K562 (cell line): ENCODE results near the gene POLK. TPM values are rescaled to one million over a fixed set of nuclear protein-coding genes. Genes with fewer than 3 reads are reported as not detected.

Experiments
- ATAC-seq: fragments of 200-7000 bp; cut with Tn5 transposase; 3 replicates; pipeline ENCODE4 v1.9.1; 2020; ENCODE audit warnings: moderate library complexity
- BruUV-seq: library from RNA; stranded (reverse); fragments of 400-500 nt; replicated peaks from 2 replicates; lab custom pipeline; 2021; lab: Mats Ljungman, UMichigan
- CTCF ChIA-PET: fragments of 300-600 bp; formaldehyde crosslinking; extraction: SDS; loops from one replicate; lab custom pipeline; 2021; ENCODE audit warnings: low intra/inter-chr PET ratio; lab: Yijun Ruan, JAX
- POLR2A ChIA-PET: fragments of 300-600, 350-650 bp; sonication (Branson Sonifier 250); formaldehyde crosslinking; extraction: SDS; loops from one replicate; lab custom pipeline; 2021; ENCODE audit warnings: antibody characterized with exemption, inconsistent platforms; lab: Yijun Ruan, JAX
- DNase-seq, 4 experiments: peaks; one replicate each; pipeline versions ENCODE4 v3.0.0 to v3.0.0-alpha.2; 2011 to 2018; ENCODE audit warnings: low spot score in 3 of 4, mixed read lengths in 3 of 4; ENCODE audit errors: extremely low read depth in 1 of 4
- FAIRE-seq: peaks from 2 replicates; lab custom pipeline; 2011; peaks lifted over from hg19 to GRCh38; lab: Jason Lieb, UNC
- H2AFZ ChIP-seq: 2 replicates; pipeline ENCODE4 v1.6.0; 2011; ENCODE audit warnings: low read depth, low read length, control low read depth, inconsistent platforms
- H3K27ac ChIP-seq: fragments of 200-600 bp; 3 replicates; pipeline ENCODE4 v1.8.0; 2011; ENCODE audit warnings: low read depth, mild to moderate bottlenecking, control low read depth, inconsistent platforms, low read length, moderate library complexity, mixed read lengths; ENCODE audit errors: extremely low read depth
- H3K27me3 ChIP-seq, 2 experiments: fragments of 300-600 bp in 1 of 2; 2 replicates in 1 of 2; 3 replicates in 1 of 2; pipeline versions ENCODE4 v1.6.0 to v1.8.0; 2011; ENCODE audit warnings: inconsistent platforms in 2 of 2, low read length in 2 of 2, mild to moderate bottlenecking in 1 of 2, mixed read lengths in 1 of 2, moderate library complexity in 1 of 2; ENCODE audit not compliant: control insufficient read depth in 2 of 2, insufficient read depth in 2 of 2
- H3K36me3 ChIP-seq: fragments of 300-600 bp; 3 replicates; pipeline ENCODE4 v1.8.0; 2011; ENCODE audit warnings: mild to moderate bottlenecking, low read length, inconsistent platforms; ENCODE audit not compliant: control insufficient read depth, insufficient read depth
- H3K4me1 ChIP-seq, 2 experiments: fragments of 200-600 bp in 1 of 2; replicated peaks in 1 of 2; 2 replicates in 1 of 2; 3 replicates in 1 of 2; pipeline versions ENCODE4 v1.5.1 to v1.8.0; 2011; ENCODE audit warnings: inconsistent platforms in 2 of 2, low read length in 2 of 2, mild to moderate bottlenecking in 1 of 2, mixed read lengths in 1 of 2, moderate library complexity in 1 of 2; ENCODE audit not compliant: control insufficient read depth in 2 of 2, insufficient read depth in 2 of 2
- H3K4me2 ChIP-seq: 2 replicates; pipeline ENCODE4 v1.6.1; 2011; ENCODE audit warnings: low read length, control low read depth, inconsistent platforms, mixed read lengths; ENCODE audit not compliant: insufficient read depth
- H3K4me3 ChIP-seq: fragments of 200-600 bp; sonication (generic), shearing (Covaris generic); 2 replicates; pipeline ENCODE4 v1.5.1; 2016; ENCODE audit warnings: control low read depth, inconsistent platforms
- H3K79me2 ChIP-seq: fragments of 200-600 bp; 3 replicates; pipeline ENCODE4 v1.8.0; 2011; ENCODE audit warnings: low read length, inconsistent platforms; ENCODE audit not compliant: control insufficient read depth, insufficient read depth
- H3K9ac ChIP-seq, 2 experiments: 2 replicates each; pipeline versions ENCODE4 v1.6.0 to v1.6.1; 2011; ENCODE audit warnings: low read depth in 2 of 2, low read length in 2 of 2, control low read depth in 1 of 2, inconsistent platforms in 1 of 2, mild to moderate bottlenecking in 1 of 2, mixed read lengths in 1 of 2; ENCODE audit not compliant: insufficient read depth in 1 of 2
- H3K9me1 ChIP-seq: one replicate; pipeline ENCODE4 v1.6.0; 2011; ENCODE audit warnings: inconsistent platforms, mild to moderate bottlenecking, low read length, moderate library complexity; ENCODE audit not compliant: control insufficient read depth, insufficient read depth
- H3K9me3 ChIP-seq: replicated peaks from 2 replicates; pipeline ENCODE4 v1.5.1; 2011; ENCODE audit warnings: low read depth, low read length, inconsistent platforms; ENCODE audit not compliant: control insufficient read depth, insufficient read depth
- H4K20me1 ChIP-seq: replicated peaks from 2 replicates; pipeline ENCODE4 v1.6.1; 2011; ENCODE audit warnings: low read length, inconsistent platforms, mixed read lengths; ENCODE audit not compliant: control insufficient read depth, insufficient read depth
- PML ChIP-seq: IDR thresholded peaks from 2 replicates; pipeline ENCODE4 v1.6.1; 2012; ENCODE audit warnings: low read length, inconsistent platforms
- ZNF274 ChIP-seq: IDR thresholded peaks from 2 replicates; pipeline ENCODE4 v1.6.1; 2011; ENCODE audit warnings: low read depth, mild to moderate bottlenecking, low read length, moderate library complexity, borderline replicate concordance
- ZNF699 ChIP-seq: fragments of 250-450 bp; sonication (Bioruptor Pico); IDR thresholded peaks from 2 replicates; pipeline ENCODE4 v1.8.0; 2021; ENCODE audit warnings: mild to moderate bottlenecking, moderate library complexity; ENCODE audit not compliant: insufficient replicate concordance
- WGBS: fragments of 100-300 bp; shearing (Covaris generic); methylation state at CpG from one replicate; pipeline ENCODE4 v1.1.6; 2016; ENCODE audit warnings: low coverage, mixed read lengths; ENCODE audit not compliant: insufficient coverage; ENCODE audit errors: missing lambda C conversion rate; 5-methylcytosine and 5-hydroxymethylcytosine counted together
- in situ Hi-C: fragments of 300-500 bp; cut with MboI; formaldehyde crosslinking; loops from 4 replicates; pipeline ENCODE4 v1.15.0; 2018; ENCODE audit warnings: inconsistent platforms, mixed read lengths
- intact Hi-C: fragments of 100-400 bp; cut with micrococcal nuclease; formaldehyde crosslinking; loops from 2 replicates; pipeline ENCODE4 v1.14.2; 2022
- polyA plus RNA-seq, 8 experiments: library from polyadenylated mRNA; depleted of rRNA in 4 of 8; stranded (reverse) in 5 of 8; unstranded in 3 of 8; fragments of >200 nt; fragmentation: Nextera tagmentation in 2 of 8; fragmentation: Illumina TruSeq in 1 of 8; extraction: Ambion mirVana in 2 of 8; extraction: Trizol in 1 of 8; gene quantifications; 2 replicates each; pipeline versions ENCODE4 v1.2.1 to v1.2.3, GENCODE V29; 2011 to 2014; ENCODE audit warnings: inconsistent platforms in 1 of 8, missing spikeins in 1 of 8
- total RNA-seq, 7 experiments: library from RNA; depleted of rRNA in 6 of 7; stranded (reverse); fragments of >200 nt in 6 of 7; fragmentation: Illumina TruSeq in 2 of 7; extraction: Trizol in 2 of 7; gene quantifications; 2 replicates each; pipeline versions ENCODE4 v1.2.1 to v1.2.3, GENCODE V29; 2011 to 2021; ENCODE audit warnings: low replicate concordance in 1 of 7
- TF ChIP-seq, protein P1 (sequence below): fragments of 250-450 bp; sonication (Bioruptor Pico); IDR thresholded peaks from 2 replicates; pipeline ENCODE4 v1.4.0; 2020; ENCODE audit warnings: borderline replicate concordance
- TF ChIP-seq, protein P2 (sequence below): fragments of 450-650 bp; conservative IDR thresholded peaks from 2 replicates; pipeline ENCODE4 v1.6.1; 2016; ENCODE audit warnings: missing genetic modification characterization, low read depth, mild to moderate bottlenecking, missing compliant biosample characterization, moderate library complexity

POLK gene
- total and polyA plus RNA-seq, 9 of the 15 experiments (the other 6 are each of a cell fraction or from before 2014, with no cell fraction given): 6.1 to 31.6 (median 16.5) TPM

DNA sequence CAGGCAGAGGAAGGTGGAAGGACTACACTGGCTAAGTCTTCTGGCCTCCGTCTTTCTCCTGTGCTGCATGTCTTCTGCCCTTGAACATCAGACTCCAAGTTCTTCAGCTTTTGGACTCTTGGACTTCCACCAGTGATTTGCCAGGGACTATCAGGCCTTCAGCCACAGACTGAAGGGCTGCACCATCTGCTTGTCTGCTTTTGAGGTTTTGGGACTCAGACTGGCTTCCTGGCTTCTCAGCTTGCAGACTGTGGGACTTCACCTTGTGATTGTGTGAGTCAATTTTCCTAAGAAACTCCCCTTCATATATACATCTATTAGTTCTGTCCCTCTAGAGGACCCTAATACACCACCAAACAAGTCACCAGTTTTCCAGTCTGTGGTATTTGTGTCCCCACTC is 89.9 kb downstream of the POLK start (continued):
- TF ChIP-seq, protein P1, sequence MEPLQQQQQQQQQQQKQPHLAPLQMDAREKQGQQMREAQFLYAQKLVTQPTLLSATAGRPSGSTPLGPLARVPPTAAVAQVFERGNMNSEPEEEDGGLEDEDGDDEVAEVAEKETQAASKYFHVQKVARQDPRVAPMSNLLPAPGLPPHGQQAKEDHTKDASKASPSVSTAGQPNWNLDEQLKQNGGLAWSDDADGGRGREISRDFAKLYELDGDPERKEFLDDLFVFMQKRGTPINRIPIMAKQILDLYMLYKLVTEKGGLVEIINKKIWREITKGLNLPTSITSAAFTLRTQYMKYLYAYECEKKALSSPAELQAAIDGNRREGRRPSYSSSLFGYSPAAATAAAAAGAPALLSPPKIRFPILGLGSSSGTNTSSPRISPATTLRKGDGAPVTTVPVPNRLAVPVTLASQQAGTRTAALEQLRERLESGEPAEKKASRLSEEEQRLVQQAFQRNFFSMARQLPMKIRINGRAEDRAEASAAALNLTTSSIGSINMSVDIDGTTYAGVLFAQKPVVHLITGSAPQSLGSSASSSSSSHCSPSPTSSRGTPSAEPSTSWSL: no peak
- TF ChIP-seq ZNF699 (no peak), ZNF274 (no peak)

DNA sequence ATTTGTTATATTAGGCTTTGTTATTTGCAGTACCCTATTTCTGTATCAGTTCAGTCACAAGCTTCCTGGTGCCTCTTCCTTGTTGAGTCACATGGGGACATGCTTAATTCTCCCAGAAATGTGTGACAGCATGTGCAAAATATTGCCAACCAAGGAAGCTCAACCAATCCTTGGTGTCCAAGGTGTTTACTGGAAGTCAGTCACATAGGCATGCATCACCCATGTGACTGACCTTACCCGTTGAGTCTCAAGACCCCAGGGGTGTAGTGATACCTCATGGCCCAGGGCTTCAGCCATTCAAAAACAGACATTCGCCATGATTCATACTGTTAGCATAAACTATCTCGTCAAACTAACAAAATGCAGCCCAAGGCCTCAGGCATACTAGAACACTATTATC is 90.3 kb downstream of the POLK start:
- Histone ChIP-seq H3K36me3 (peaks cover 22% of the 10 kb centered on the region), H3K27ac (no peak overlapping the region), H3K9ac (no peak overlapping the region), H4K20me1 (no peaks in the 10 kb centered on the region), H3K79me2 (no peaks in the 10 kb centered on the region), H3K4me3 (no peak overlapping the region), H3K27me3 (no peaks in the 10 kb centered on the region), H3K9me3 (no peaks in the 10 kb centered on the region), H3K4me1 (peaks cover 0 to 11% of the 10 kb centered on the region in 2 experiments; a peak in 2 of 5 replicates), H3K9me1 (no peaks in the 10 kb centered on the region), H3K4me2 (no peak overlapping the region), H2AFZ (no peak overlapping the region)
- ChIA-PET CTCF (no interaction called here), POLR2A (no interaction called here)
- FAIRE-seq (no peak), ATAC-seq (no peak), DNase-seq (no peak)
- in situ Hi-C loops (no loop called here), intact Hi-C loops (no loop called here)
- BruUV-seq: no TSS peak
- WGBS: 95% methylated on average over 3 of the region's 3 CpGs
- TF ChIP-seq PML (no peak), ZNF699 (no peak)
- TF ChIP-seq, protein P2, sequence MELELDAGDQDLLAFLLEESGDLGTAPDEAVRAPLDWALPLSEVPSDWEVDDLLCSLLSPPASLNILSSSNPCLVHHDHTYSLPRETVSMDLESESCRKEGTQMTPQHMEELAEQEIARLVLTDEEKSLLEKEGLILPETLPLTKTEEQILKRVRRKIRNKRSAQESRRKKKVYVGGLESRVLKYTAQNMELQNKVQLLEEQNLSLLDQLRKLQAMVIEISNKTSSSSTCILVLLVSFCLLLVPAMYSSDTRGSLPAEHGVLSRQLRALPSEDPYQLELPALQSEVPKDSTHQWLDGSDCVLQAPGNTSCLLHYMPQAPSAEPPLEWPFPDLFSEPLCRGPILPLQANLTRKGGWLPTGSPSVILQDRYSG (tag): no peak
